ENCODE data around the gene ARPC2. TPM values are rescaled to one million over a fixed set of nuclear protein-coding genes. Genes with fewer than 3 reads are reported as not detected.

Gene ARPC2
- total RNA-seq, 2 experiments from 2014 or later, result 448 to 452 TPM

- CTCF ChIA-PET, result interaction anchor here (0.7 to 6.5 kb wide), 16 partner anchors 11 to 441 kb away, joined by 3 to 68 read pairs (median 4); partner anchors contain the start of genes CATIP, TMBIM1, TTLL4 and USP37
- peak within 1 kb of the TSS; percentile 88 for H3K4me3 Mint-ChIP-seq
- peaks cover 60% of the 10 kb centered on the region for H3K36me3 Mint-ChIP-seq (ENCODE audit: low read depth)
- no peaks in the 10 kb centered on the region for H3K27me3 ChIP-seq (ENCODE audit: control insufficient read depth in 1 of 2, insufficient read depth in 2 of 2, low read length in 2 of 2)
- intact Hi-C loops (cut with DNase I, micrococcal nuclease), result loop anchor here (1.0 to 5.0 kb wide), 5 partner anchors 53 to 387 kb away; partner anchors contain the start of genes ARPC2 (in 2 of the 2), CNOT9 (in 2 of the 2), USP37 (in 2 of the 2) and BCS1L (in 1 of the 2)
- H3K4me1 ChIP-seq (ENCODE audit: insufficient read depth, low read length), result peaks cover 65% of the 10 kb centered on the region
- TF ChIP-seq CTCF (IDR thresholded peaks at IDR 0.05), result peak; percentile 22
- DNase-seq (peak; percentile 100), ATAC-seq (ENCODE audit: poor library complexity) (peak; percentile 90)
- H3K27ac ChIP-seq (ENCODE audit: low read depth in 1 of 2, low read length in 2 of 2), result peak within 1 kb of the TSS; percentile 69 to 80
- no peaks in the 10 kb centered on the region for H3K9me3 ChIP-seq (ENCODE audit: control insufficient read depth in 1 of 2, insufficient read depth in 1 of 2, low read length in 2 of 2)
- POLR2A ChIA-PET, result interaction anchor here (0.8 to 8.0 kb wide), 26 partner anchors 9 to 1118 kb away, joined by 3 to 221 read pairs (median 6); partner anchors contain the start of genes ARPC2, BCS1L, CATIP and CTDSP1
- peaks cover 48% of the 10 kb centered on the region for H3K36me3 ChIP-seq (ENCODE audit: insufficient read depth, low read length)
- no peaks in the 10 kb centered on the region for H3K27me3 Mint-ChIP-seq
- peak within 1 kb of the TSS; percentile 93 for H3K4me3 ChIP-seq (ENCODE audit: low read length)
- peaks cover 54% of the 10 kb centered on the region for H3K4me1 Mint-ChIP-seq (ENCODE audit: low read depth)
- H3K9me3 Mint-ChIP-seq, result no peaks in the 10 kb centered on the region
- H3K27ac Mint-ChIP-seq, result peak within 1 kb of the TSS; percentile 78
These were observed 53.1 kb downstream of the ARPC2 start, which contains the start of the genes AAMP and PNKD for GRCh38 chr2:218269900-218270720. Gene AAMP, minus strand, starts transcription at chr2:218270137. Its CDS starts 51 bp downstream, at chr2:218270086. Gene PNKD, plus strand, starts transcription at chr2:218270519. Its CDS starts 17 bp downstream, at chr2:218270536.

GRCh38 chr2:218270721-218271486 lies 53.9 kb downstream of the ARPC2 start:
- no peak for ATAC-seq (ENCODE audit: poor library complexity)
- Histone ChIP-seq H3K36me3 (ENCODE audit: insufficient read depth, low read length) (peaks cover 48% of the 10 kb centered on the region), H3K27me3 (ENCODE audit: control insufficient read depth in 1 of 2, insufficient read depth in 2 of 2, low read length in 2 of 2) (no peaks in the 10 kb centered on the region), H3K4me3 (ENCODE audit: low read length) (peak overlapping the region; percentile 75), H3K9me3 (ENCODE audit: control insufficient read depth in 1 of 2, insufficient read depth in 1 of 2, low read length in 2 of 2) (no peaks in the 10 kb centered on the region), H3K27ac (ENCODE audit: low read depth in 1 of 2, low read length in 2 of 2) (peak overlapping the region; percentile 16 to 64), H3K4me1 (ENCODE audit: insufficient read depth, low read length) (peaks cover 60% of the 10 kb centered on the region)
- Mint-ChIP-seq H3K9me3 (no peaks in the 10 kb centered on the region), H3K4me3 (peak overlapping the region; percentile 88), H3K4me1 (ENCODE audit: low read depth) (peaks cover 54% of the 10 kb centered on the region), H3K27me3 (no peaks in the 10 kb centered on the region), H3K27ac (peak overlapping the region; percentile 78), H3K36me3 (ENCODE audit: low read depth) (peaks cover 61% of the 10 kb centered on the region)
- DNase-seq, result no peak
- intact Hi-C loops (cut with DNase I, micrococcal nuclease), result loop anchor here (1.0 to 5.0 kb wide), 5 partner anchors 54 to 386 kb away; partner anchors contain the start of genes ARPC2 (in 2 of the 2), CNOT9 (in 2 of the 2), USP37 (in 2 of the 2) and BCS1L (in 1 of the 2)
- ChIA-PET CTCF (interaction anchor here (0.7 to 6.5 kb wide), 14 partner anchors 14 to 440 kb away, joined by 3 to 68 read pairs (median 6); partner anchors contain the start of genes CATIP, TMBIM1 and TTLL4), POLR2A (interaction anchor here (0.6 to 8.0 kb wide), 27 partner anchors 10 to 1117 kb away, joined by 3 to 221 read pairs (median 6); partner anchors contain the start of genes ARPC2, BCS1L, CATIP and CTDSP1)
- TF ChIP-seq CTCF (IDR thresholded peaks at IDR 0.05), result no peak

- peak overlapping the region in 1 of 2 donors; percentile 16 for H3K27ac ChIP-seq (ENCODE audit: low read depth in 1 of 2, low read length in 2 of 2)
- CTCF ChIA-PET, result interaction anchor here (1.2 to 6.5 kb wide), 6 partner anchors 15 to 124 kb away, joined by 3 to 68 read pairs (median 16); partner anchors contain the start of genes CATIP and TMBIM1
- Mint-ChIP-seq H3K9me3 (no peaks in the 10 kb centered on the region), H3K4me1 (ENCODE audit: low read depth) (peaks cover 54% of the 10 kb centered on the region), H3K4me3 (peak overlapping the region; percentile 88), H3K36me3 (ENCODE audit: low read depth) (peaks cover 64% of the 10 kb centered on the region), H3K27me3 (no peaks in the 10 kb centered on the region), H3K27ac (peak overlapping the region; percentile 81)
- POLR2A ChIA-PET, result interaction anchor here (0.6 to 8.0 kb wide), 13 partner anchors 17 to 388 kb away, joined by 3 to 221 read pairs (median 10); partner anchors contain the start of genes ARPC2, BCS1L, CATIP and CTDSP1
- intact Hi-C loops (cut with DNase I, micrococcal nuclease), result loop anchor here (2.0 to 5.0 kb wide), 2 partner anchors 55 to 386 kb away; partner anchors contain the start of genes ARPC2 (in 1 of the 2), BCS1L (in 1 of the 2) and ZNF142 (in 1 of the 2)
- H3K4me1 ChIP-seq (ENCODE audit: insufficient read depth, low read length), result peaks cover 55% of the 10 kb centered on the region
- no peak for ATAC-seq (ENCODE audit: poor library complexity)
- H3K9me3 ChIP-seq (ENCODE audit: control insufficient read depth in 1 of 2, insufficient read depth in 1 of 2, low read length in 2 of 2), result no peaks in the 10 kb centered on the region
- H3K27me3 ChIP-seq (ENCODE audit: control insufficient read depth in 1 of 2, insufficient read depth in 2 of 2, low read length in 2 of 2), result no peaks in the 10 kb centered on the region
- peak in 1 of 14 experiments; percentile 32 for DNase-seq
- no peak overlapping the region for H3K4me3 ChIP-seq (ENCODE audit: low read length)
- H3K36me3 ChIP-seq (ENCODE audit: insufficient read depth, low read length), result peaks cover 48% of the 10 kb centered on the region
- TF ChIP-seq CTCF (IDR thresholded peaks at IDR 0.05), result no peak
These were observed 54.5 kb downstream of the ARPC2 start for GRCh38 chr2:218271487-218271797.

Data from CD4-positive, alpha-beta T cell (primary cell).